GM13976 (cell line): ENCODE results near the gene SNTG2.

ENCODE experiments used
- DNase-seq: peaks from one replicate; pipeline ENCODE4 v3.0.0; 2012; ENCODE audit warnings: low spot score
- CTCF ChIP-seq: IDR thresholded peaks from 2 replicates; pipeline ENCODE4 v1.5.1; 2012; ENCODE audit warnings: borderline replicate concordance, mild to moderate bottlenecking; ENCODE audit not compliant: insufficient read depth; ENCODE audit errors: extremely low read depth, missing control alignments, control extremely low read depth
- in situ Hi-C: fragments of 300-500 bp; cut with MboI; formaldehyde crosslinking; loops from one replicate; pipeline ENCODE4 v1.12.0; 2022; ENCODE audit warnings: low sequenced_read_pairs, mixed read lengths, inconsistent platforms; ENCODE audit not compliant: unreplicated experiment

Gene SNTG2

DNA sequence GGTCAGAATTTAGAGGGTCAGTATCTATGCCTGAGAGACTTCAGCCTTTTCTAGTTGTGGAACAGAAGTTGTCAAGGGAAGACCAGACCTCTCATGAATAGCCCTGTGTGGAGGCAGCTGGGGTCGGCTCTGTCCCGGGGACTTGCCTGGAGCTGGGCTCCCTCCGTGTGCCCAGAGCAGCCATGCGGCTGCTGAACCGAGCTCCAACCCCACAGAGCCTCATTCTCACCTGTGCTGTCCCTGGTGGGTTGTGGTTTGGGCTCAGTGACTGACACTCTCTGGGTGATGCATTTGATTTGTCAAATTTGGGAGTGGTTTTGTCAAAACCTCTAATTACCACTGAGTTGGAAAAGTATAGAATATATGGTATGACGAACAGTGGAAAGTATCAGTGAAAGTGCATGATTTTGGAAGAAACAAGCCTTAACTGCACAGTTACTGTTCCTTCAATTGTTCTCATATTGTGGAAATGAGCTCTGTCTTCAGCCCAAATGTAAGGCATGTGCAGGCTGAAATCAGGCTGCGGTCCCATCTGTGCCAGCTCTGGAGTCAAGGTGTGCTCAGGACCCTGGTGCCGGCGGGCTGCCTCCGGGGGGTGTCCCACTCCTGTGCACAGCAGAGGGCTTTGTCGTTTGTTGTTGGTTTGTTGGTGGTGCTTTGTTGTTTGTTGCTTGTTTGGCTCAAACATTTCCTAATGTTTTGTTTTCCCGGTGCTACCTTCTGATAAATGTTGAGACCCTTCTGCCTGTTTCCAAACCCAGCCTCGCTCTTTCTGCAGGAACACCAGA, 200.3 kb downstream of the SNTG2 start:
- in situ Hi-C loops, result no loop called here
- DNase-seq, result no peak
- TF ChIP-seq CTCF, result no peak

DNA sequence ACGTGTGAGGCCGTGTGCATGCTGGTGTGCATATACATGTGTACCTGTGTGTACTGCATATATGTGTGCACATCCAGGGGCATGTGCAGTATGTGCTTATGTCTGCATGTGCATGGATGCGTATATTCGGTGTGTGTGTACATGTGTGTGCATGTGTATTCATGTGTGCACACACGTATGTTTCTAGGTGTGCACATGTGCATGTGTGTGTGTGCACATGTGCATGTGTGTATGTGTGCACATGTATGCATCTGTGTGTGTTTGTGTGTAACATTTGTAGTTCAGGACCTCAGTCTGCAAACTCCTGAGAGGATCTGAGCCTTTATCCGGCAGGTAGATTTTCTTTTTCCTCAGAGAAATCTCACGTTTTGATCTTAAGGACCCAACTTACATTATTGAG, 201.7 kb downstream of the SNTG2 start:
- no peak for TF ChIP-seq CTCF

DNA sequence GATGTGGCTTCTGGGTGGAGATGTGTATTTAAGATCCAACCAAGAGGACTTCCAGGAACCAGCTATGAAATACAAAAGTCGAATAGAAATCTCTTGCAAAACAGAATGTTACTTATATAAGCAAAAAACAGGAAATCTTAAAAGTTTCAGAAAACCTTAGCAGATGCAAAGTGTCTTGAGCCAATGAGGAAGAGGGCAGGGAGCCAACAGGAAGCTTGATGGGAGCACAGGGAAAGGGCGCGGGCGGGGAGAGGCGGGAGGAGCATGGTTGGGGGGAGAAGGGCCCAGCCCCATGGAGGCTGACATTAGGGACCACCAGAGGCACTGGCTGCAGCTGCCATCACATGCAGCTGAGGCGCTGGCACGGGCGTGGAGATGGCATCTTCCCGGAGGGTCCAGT, 203.3 kb downstream of the SNTG2 start:
- in situ Hi-C loops, result no loop called here
- no peak for TF ChIP-seq CTCF
- no peak for DNase-seq

More for the DNA sequence above, 201.7 kb downstream of the SNTG2 start:
- in situ Hi-C loops, result no loop called here
- no peak for DNase-seq

GRCh38 chr2:1154710-1155594, 204.3 kb downstream of the SNTG2 start:
- no peak for DNase-seq
- no peak for TF ChIP-seq CTCF
- in situ Hi-C loops, result no loop called here

DNA sequence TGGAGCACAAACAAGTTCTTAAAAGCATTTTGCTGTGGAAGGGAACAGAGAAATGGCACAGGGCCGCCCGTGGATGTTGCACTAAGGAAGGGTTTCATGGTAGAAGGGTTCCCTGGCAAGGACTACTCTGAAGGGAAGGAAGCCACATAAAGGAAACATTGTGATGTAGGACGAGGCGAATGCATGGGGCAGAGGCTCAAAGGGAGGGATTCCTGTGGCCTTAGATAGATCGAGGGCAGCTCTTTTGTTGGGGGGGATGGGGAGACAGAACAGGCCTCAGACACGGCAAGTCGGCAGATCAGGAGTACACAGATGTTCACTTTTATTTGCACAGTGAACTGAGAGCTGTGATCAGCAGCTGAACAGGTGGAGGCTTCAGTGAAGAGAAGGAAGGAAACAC, 205.4 kb downstream of the SNTG2 start:
- DNase-seq, result no peak
- no peak for TF ChIP-seq CTCF
- in situ Hi-C loops, result no loop called here

DNA sequence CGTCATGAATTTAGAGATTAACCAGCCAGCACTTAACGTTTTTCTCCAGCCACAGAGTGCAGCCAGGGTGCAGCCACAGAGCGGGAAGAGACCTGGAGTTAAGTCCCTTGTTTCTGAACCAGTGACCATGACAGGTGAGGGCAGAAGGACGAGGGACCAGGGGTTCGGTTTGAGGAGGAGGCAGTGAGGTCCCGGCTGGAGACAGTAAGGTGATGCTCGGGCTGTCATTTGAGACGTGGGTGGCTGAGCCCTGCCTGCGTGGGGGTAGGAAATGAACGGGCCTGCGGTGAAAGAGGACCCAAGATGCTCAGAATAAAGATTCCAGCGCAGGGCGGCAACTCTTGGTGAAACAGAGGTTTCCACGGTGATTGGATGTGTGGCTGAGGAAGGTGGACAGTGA, 205.9 kb downstream of the SNTG2 start:
- no peak for TF ChIP-seq CTCF
- in situ Hi-C loops, result no loop called here
- DNase-seq, result no peak
